Sigmoid colon (tissue), 7 donors: ENCODE measurements around the gene DENND5B. TPM values are rescaled to one million over a fixed set of nuclear protein-coding genes. Genes with fewer than 3 reads are reported as not detected.

Experiments used
- DNase-seq: peaks from one replicate; pipeline ENCODE4 v3.0.0-alpha.2; 2019
- H3K27ac ChIP-seq, 4 donors: fragments of 200-600 bp; sonication (generic); one replicate each; pipeline ENCODE4 v1.5.1; 2016 to 2019; ENCODE audit warnings: mild to moderate bottlenecking in 1 of 4
- H3K27me3 ChIP-seq, 3 donors: fragments of 200-600 bp; sonication (generic); one replicate each; pipeline ENCODE4 v1.5.1; 2019; ENCODE audit warnings: mild to moderate bottlenecking in 1 of 3
- H3K36me3 ChIP-seq, 4 donors: fragments of 200-600 bp; sonication (generic); one replicate each; pipeline ENCODE4 v1.5.1; 2016 to 2019
- H3K4me1 ChIP-seq, 4 donors: fragments of 200-600 bp; sonication (generic); one replicate each; pipeline ENCODE4 v1.5.1; 2017 to 2019
- H3K4me3 ChIP-seq, 4 donors: fragments of 200-600 bp; sonication (generic); one replicate each; pipeline ENCODE4 v1.5.1; 2017 to 2019; ENCODE audit warnings: mild to moderate bottlenecking in 2 of 4, moderate library complexity in 1 of 4
- H3K9me3 ChIP-seq, 4 donors: fragments of 200-600 bp in 3 of 4; sonication (generic) in 3 of 4; one replicate each; pipeline versions ENCODE4 v1.5.1 to v1.6.1; 2013 to 2019
- CTCF ChIP-seq, 4 experiments: fragments of 450-650 bp in 3 of 4; fragments of 200-600 bp in 1 of 4; IDR thresholded peaks; one replicate each; pipeline ENCODE4 v1.5.1; 2016 to 2019; ENCODE audit warnings: antibody characterized with exemption in 4 of 4, mild to moderate bottlenecking in 3 of 4, moderate library complexity in 2 of 4
- EP300 ChIP-seq, 4 donors: sonication (generic); formaldehyde crosslinking; IDR thresholded peaks; one replicate each; pipeline ENCODE4 v1.6.1; 2017; ENCODE audit warnings: antibody characterized with exemption in 4 of 4
- POLR2A ChIP-seq, 2 donors: fragments of 450-650 bp; IDR thresholded peaks; one replicate each; pipeline ENCODE4 v1.6.1; 2016; ENCODE audit warnings: antibody characterized with exemption in 2 of 2, mild to moderate bottlenecking in 2 of 2, moderate library complexity in 2 of 2
- POLR2AphosphoS5 ChIP-seq, 4 donors: sonication (generic); formaldehyde crosslinking; IDR thresholded peaks; one replicate each; pipeline ENCODE4 v1.6.1; 2017; ENCODE audit warnings: antibody characterized with exemption in 4 of 4
- WGBS, 2 donors: extraction: QIAGEN DNeasy Blood & Tissue Kit; methylation state at CpG; one replicate each; pipeline ENCODE4 v1.1.7; 2013; 5-methylcytosine and 5-hydroxymethylcytosine counted together
- intact Hi-C: fragments of 100-400 bp; cut with DNase I; formaldehyde crosslinking; loops from one replicate; pipeline ENCODE4 v1.15.1; 2023
- polyA plus RNA-seq, 3 donors: library from polyadenylated mRNA; stranded (reverse); fragments of 200-250 nt; gene quantifications; one replicate each; pipeline ENCODE4 v1.2.3, GENCODE V29; 2013
- total RNA-seq, 4 donors: library from RNA; depleted of rRNA; stranded (reverse); fragments of >200 nt; gene quantifications; one replicate each; pipeline ENCODE4 v1.1.0, GENCODE V29; 2016
- donor health status: healthy with polysubstance abuse.
- donor health status: Bipolar disorder and iron deficiency.
- donor health status: healthy.

The DENND5B gene
- total and polyA plus RNA-seq, 7 donors, result 2.4 to 34.3 (median 19.5) TPM

DNA sequence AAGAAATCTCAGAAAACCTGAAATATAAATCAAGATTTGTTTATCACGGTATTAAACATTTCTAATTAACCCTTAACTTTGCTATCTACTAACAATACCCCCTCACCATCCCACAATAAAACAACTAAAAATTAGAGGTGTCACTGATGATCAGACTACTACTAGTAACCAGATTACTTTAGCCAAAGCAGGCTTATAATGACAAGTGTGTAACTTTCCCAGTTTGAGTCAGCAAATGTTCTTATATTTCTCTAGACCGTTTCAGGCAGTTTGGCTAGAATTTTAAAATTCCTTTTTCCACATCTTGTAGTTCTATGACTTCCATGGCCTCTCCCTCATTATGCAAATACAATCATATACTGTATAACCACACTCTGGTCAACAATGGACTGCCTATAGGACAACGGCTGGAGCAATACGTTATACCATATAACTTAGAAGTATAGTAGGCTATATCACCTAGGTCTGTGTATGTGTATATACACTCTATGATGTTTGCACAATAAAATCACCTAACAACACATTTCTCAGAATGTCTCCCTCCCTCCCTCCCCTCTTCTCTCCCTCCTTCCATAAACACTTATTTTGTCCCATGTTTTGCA, 102.1 kb downstream of the DENND5B start:
- H3K36me3 ChIP-seq, result peaks cover 0 to 12% (median 0%) of the 10 kb centered on the region in 4 donors
- intact Hi-C loops, result no loop called here
- H3K4me3 ChIP-seq, result no peak overlapping the region
- WGBS, 2 donors, result 47 to 71% methylated on average over 4 of the region's 4 CpGs
- TF ChIP-seq POLR2A (IDR thresholded peaks at IDR 0.05) (no peak), CTCF (IDR thresholded peaks at IDR 0.05) (no peak), POLR2AphosphoS5 (IDR thresholded peaks at IDR 0.05) (no peak), EP300 (IDR thresholded peaks at IDR 0.05) (no peak)
- no peak overlapping the region for H3K27ac ChIP-seq
- no peaks in the 10 kb centered on the region for H3K9me3 ChIP-seq
- peaks cover 0 to 23% (median 20%) of the 10 kb centered on the region in 4 donors for H3K4me1 ChIP-seq
- DNase-seq, result no peak
- no peaks in the 10 kb centered on the region for H3K27me3 ChIP-seq

- DNase-seq, result no peak
- intact Hi-C loops, result no loop called here
- Histone ChIP-seq H3K4me3 (no peak overlapping the region), H3K9me3 (no peaks in the 10 kb centered on the region), H3K4me1 (no peaks in the 10 kb centered on the region), H3K36me3 (peaks cover 0 to 12% (median 0%) of the 10 kb centered on the region in 4 donors), H3K27me3 (no peaks in the 10 kb centered on the region), H3K27ac (no peak overlapping the region)
- no peak for TF ChIP-seq POLR2A (IDR thresholded peaks at IDR 0.05)
- no peak for TF ChIP-seq EP300 (IDR thresholded peaks at IDR 0.05)
- no peak for TF ChIP-seq CTCF (IDR thresholded peaks at IDR 0.05)
- TF ChIP-seq POLR2AphosphoS5 (IDR thresholded peaks at IDR 0.05), result no peak
These were observed 105.4 kb downstream of the DENND5B start for GRCh38 chr12:31485571-31485970.

DNA sequence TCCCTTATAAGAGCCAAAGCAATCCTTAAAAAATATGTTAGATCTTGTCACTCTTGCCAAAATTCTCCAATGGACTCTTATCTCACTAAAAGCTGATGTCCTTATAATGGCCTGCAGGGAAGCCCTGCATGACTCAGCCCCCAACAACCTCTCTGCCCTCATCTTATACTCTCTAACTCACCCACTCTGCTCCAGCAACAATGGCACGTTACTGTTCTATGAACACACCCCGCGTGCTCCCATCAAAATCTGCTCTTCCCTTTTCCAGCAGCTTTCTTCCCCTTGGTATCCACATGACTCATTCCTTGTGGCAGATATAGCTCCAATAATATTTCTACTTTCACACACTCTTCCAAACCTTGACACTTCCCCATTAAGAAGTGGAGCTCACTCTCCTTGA, 108.1 kb downstream of the DENND5B start:
- H3K4me3 ChIP-seq, result no peak overlapping the region
- no peaks in the 10 kb centered on the region for H3K27me3 ChIP-seq
- WGBS, 2 donors, result 91 to 93% methylated on average over 3 of the region's 3 CpGs
- no peaks in the 10 kb centered on the region for H3K9me3 ChIP-seq
- no peaks in the 10 kb centered on the region for H3K4me1 ChIP-seq
- no peak for DNase-seq
- no peak for TF ChIP-seq POLR2AphosphoS5 (IDR thresholded peaks at IDR 0.05)
- TF ChIP-seq CTCF (IDR thresholded peaks at IDR 0.05), result no peak
- no peak for TF ChIP-seq EP300 (IDR thresholded peaks at IDR 0.05)
- H3K36me3 ChIP-seq, result peaks cover 0 to 22% (median 0%) of the 10 kb centered on the region in 4 donors
- intact Hi-C loops, result no loop called here
- no peak overlapping the region for H3K27ac ChIP-seq

DNA sequence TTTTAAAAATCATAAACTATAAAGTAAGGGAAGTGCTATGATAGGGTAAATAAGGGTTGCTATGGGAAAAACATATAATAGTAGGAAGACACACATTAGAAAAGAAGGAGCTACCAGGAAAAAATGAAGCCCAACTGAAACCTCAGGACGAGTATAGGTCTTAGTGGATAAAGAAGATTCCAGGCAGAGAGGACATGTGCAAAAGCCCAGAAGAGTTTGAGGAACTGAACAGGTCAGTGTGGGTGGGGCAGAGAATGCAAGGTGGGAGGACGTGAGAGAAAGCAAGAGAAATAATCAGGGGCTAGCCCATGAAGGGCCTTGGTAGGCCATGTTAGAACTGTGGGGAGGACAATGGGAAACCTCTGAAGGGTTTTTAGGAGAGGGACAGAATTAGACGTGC, 109.5 kb downstream of the DENND5B start:
- no peaks in the 10 kb centered on the region for H3K27me3 ChIP-seq
- no peaks in the 10 kb centered on the region for H3K9me3 ChIP-seq
- H3K4me3 ChIP-seq, result no peak overlapping the region
- H3K36me3 ChIP-seq, result peaks cover 0 to 25% (median 0%) of the 10 kb centered on the region in 4 donors
- TF ChIP-seq POLR2A (IDR thresholded peaks at IDR 0.05), result no peak
- TF ChIP-seq POLR2AphosphoS5 (IDR thresholded peaks at IDR 0.05), result no peak
- no peak for TF ChIP-seq EP300 (IDR thresholded peaks at IDR 0.05)
- TF ChIP-seq CTCF (IDR thresholded peaks at IDR 0.05), result no peak
- H3K27ac ChIP-seq, result no peak overlapping the region
- intact Hi-C loops, result no loop called here
- no peaks in the 10 kb centered on the region for H3K4me1 ChIP-seq
- DNase-seq, result no peak
- 54 to 58% methylated on average over 3 of the region's 3 CpGs for WGBS, 2 donors
